Stimulated activated CD4-positive, alpha-beta T cell treated with anti-CD3 and anti-CD28 coated beads, TNF-alpha, amount 100 ng/mL, for 1 hour (primary cell): ENCODE measurements around the gene BRK1.
"Not testable (repeated sequence)": the region's sequence is repeated elsewhere in the genome, so short reads cannot be mapped to it uniquely, and the experiment has no call there.

ENCODE experiments used
- DNase-seq, 3 donors: peaks; one replicate each; pipeline ENCODE4 v3.0.0-alpha.2; 2020; ENCODE audit warnings: low read depth in 3 of 3, low spot score in 1 of 3

The BRK1 gene

GRCh38 chr3:10142707-10143560 lies 27.5 kb downstream of the BRK1 start:
- DNase-seq: no peak

- DNase-seq: no peak
Observed at GRCh38 chr3:10145685-10146084, 30.2 kb downstream of the BRK1 start.

- no peak for DNase-seq
Observed at GRCh38 chr3:10149226-10149625, 33.8 kb downstream of the BRK1 start.

GRCh38 chr3:10150987-10151386 lies 35.5 kb downstream of the BRK1 start:
- DNase-seq: no peak

- DNase-seq: no peak
Observed at GRCh38 chr3:10154335-10155122, 39.1 kb downstream of the BRK1 start.

GRCh38 chr3:10155123-10155472 lies 39.6 kb downstream of the BRK1 start:
- DNase-seq: no peak

- no peak for DNase-seq
Observed at GRCh38 chr3:10155658-10156057, 40.2 kb downstream of the BRK1 start.

- no peak for DNase-seq
Observed at GRCh38 chr3:10157031-10157430, 41.6 kb downstream of the BRK1 start.

GRCh38 chr3:10158555-10158954 lies 43.1 kb downstream of the BRK1 start:
- DNase-seq: not testable (repeated sequence)

- no peak for DNase-seq
Observed at GRCh38 chr3:10160346-10160745, 44.9 kb downstream of the BRK1 start.

GRCh38 chr3:10160925-10161324 lies 45.5 kb downstream of the BRK1 start:
- DNase-seq: no peak

- DNase-seq: no peak
Observed at GRCh38 chr3:10162185-10162584, 46.7 kb downstream of the BRK1 start.

- DNase-seq: not testable (repeated sequence)
Observed at GRCh38 chr3:10164201-10164545, 48.7 kb downstream of the BRK1 start.

GRCh38 chr3:10164546-10165393 lies 49.3 kb downstream of the BRK1 start, which contains the start of gene IRAK2:
Gene IRAK2 (plus strand): TSS chr3:10164919. CDS start chr3:10164955, 36 bp downstream.
- DNase-seq: peak in 2 of 3 donors; percentile 16 to 51

- DNase-seq: no peak
Observed at GRCh38 chr3:10166213-10166604, 50.7 kb downstream of the BRK1 start.

GRCh38 chr3:10169000-10169496 lies 53.6 kb downstream of the BRK1 start:
- DNase-seq: no peak

GRCh38 chr3:10170915-10171478 lies 55.5 kb downstream of the BRK1 start:
- no peak for DNase-seq

- DNase-seq: no peak
Observed at GRCh38 chr3:10173095-10173925, 57.8 kb downstream of the BRK1 start.

GRCh38 chr3:10173926-10174435 lies 58.5 kb downstream of the BRK1 start:
- no peak for DNase-seq

GRCh38 chr3:10175334-10175733 lies 59.9 kb downstream of the BRK1 start:
- not testable (repeated sequence) for DNase-seq
